ENCODE data around the gene ACAD8.

Gene ACAD8

DNA sequence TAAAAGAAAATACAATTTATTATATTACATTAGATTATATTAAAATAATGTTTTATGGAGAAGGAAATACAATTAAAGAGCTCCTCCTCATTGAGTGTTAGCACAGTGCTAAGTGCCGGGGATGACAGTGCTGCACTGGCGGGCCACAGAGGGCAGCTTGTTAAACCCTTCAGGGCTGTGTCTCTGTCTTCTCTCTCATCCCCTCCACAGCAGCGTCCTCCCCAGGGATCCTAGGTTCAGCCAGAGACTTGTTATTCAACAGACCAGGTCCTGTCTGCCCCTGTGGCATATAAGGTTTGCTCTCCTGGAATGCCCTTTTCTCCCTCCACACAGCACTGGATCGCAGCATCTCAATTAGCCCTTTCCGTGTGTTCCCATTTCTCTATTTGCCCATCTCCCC, 14.4 kb upstream of the ACAD8 start:
- H3K4me3 ChIP-seq (ENCODE audit: low read depth, low read length): no peak overlapping the region
- no peak for DNase-seq (ENCODE audit: low read depth)
- TF ChIP-seq, protein P1, sequence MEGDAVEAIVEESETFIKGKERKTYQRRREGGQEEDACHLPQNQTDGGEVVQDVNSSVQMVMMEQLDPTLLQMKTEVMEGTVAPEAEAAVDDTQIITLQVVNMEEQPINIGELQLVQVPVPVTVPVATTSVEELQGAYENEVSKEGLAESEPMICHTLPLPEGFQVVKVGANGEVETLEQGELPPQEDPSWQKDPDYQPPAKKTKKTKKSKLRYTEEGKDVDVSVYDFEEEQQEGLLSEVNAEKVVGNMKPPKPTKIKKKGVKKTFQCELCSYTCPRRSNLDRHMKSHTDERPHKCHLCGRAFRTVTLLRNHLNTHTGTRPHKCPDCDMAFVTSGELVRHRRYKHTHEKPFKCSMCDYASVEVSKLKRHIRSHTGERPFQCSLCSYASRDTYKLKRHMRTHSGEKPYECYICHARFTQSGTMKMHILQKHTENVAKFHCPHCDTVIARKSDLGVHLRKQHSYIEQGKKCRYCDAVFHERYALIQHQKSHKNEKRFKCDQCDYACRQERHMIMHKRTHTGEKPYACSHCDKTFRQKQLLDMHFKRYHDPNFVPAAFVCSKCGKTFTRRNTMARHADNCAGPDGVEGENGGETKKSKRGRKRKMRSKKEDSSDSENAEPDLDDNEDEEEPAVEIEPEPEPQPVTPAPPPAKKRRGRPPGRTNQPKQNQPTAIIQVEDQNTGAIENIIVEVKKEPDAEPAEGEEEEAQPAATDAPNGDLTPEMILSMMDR (IDR thresholded peaks at IDR 0.05; ENCODE audit: control insufficient read depth, extremely low read depth, insufficient read depth): no peak

DNA sequence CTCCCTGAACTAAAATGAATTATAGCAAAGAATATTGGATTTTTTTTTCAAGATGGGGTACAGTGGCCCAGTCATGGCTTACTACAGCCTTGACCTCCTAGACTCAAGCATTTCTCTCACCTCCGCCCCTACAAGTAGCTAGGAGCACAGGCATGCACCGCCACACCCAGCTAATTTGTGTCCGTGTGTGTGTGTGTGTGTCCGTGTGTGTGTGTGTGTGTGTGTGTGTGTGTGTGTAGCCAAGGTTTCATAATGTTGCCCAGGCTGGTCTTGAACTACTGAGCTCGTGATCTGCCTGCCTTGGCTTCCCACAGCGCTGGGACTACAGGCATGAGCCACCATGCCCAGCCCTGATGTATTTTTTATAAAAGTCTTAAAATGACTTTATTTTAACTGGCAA, 12.8 kb upstream of the ACAD8 start:
- DNase-seq (ENCODE audit: low read depth): no peak
- H3K4me3 ChIP-seq (ENCODE audit: low read depth, low read length): no peak overlapping the region
- TF ChIP-seq, protein P1 (IDR thresholded peaks at IDR 0.05; ENCODE audit: control insufficient read depth, extremely low read depth, insufficient read depth): no peak

DNA sequence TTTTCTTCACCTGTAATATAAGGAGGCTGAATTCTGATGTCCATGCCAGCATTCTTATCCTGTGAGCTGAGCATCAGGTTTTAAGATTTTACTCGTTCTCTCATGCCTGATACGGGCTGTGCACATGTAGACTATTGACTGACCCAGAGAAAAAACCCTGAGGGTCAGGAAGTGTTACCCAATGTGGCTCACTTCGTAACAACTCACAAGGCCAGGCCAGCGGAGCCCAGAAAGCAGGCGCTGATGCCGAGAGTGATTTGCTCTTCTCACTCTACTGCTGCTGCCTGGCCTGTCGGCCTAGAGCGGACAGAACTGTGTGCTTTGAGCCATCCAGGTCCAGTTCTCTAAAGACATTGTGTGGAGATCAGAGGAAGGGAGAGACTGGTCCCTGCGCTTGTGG, 11.0 kb upstream of the ACAD8 start:
- no peak overlapping the region for H3K4me3 ChIP-seq (ENCODE audit: low read depth, low read length)
- TF ChIP-seq, protein P1 (IDR thresholded peaks at IDR 0.05; ENCODE audit: control insufficient read depth, extremely low read depth, insufficient read depth): no peak
- no peak for DNase-seq (ENCODE audit: low read depth)

DNA sequence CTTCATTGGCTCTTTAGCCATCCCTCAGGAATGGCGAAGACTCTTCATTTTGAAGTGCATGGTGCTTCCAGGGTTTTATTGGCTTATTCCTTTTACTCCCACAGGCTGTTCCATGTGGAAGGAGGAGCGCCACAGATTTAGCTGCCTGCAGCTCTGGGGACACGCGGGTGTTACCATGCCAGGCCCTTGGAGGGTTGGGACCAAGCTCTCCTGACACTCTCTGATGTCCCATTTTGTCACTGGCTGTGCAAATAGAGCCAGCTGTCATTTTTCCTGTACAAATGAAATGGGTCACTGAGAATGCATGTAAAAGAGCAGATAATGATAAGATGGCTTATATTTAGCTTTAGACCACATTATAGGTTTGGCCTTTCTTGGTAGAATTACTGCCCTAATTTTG, 9.5 kb upstream of the ACAD8 start:
- no peak overlapping the region for H3K4me3 ChIP-seq (ENCODE audit: low read depth, low read length)
- no peak for DNase-seq (ENCODE audit: low read depth)
- TF ChIP-seq, protein P1 (IDR thresholded peaks at IDR 0.05; ENCODE audit: control insufficient read depth, extremely low read depth, insufficient read depth): no peak

DNA sequence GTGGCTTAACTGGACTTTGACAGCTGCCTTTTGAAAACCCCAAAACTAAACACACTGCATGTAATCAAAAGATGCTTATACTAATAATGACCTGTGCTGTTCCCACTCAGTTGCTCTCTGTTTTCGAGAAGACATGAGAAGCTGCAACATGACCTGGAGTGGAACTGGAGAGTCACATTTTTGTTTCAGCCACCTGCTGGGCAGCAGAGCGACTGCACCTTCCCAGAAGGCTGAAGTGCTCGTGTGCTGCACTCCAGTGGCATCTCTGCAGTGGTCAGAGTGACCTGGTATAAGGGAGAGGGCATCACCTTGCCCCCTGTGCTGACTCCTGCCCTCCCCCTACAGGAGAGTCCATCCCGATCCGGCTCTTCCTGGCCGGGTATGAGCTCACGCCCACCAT, 8.8 kb upstream of the ACAD8 start:
- TF ChIP-seq, protein P1 (IDR thresholded peaks at IDR 0.05; ENCODE audit: control insufficient read depth, extremely low read depth, insufficient read depth): peak; percentile 43
- DNase-seq (ENCODE audit: low read depth): no peak
- no peak overlapping the region for H3K4me3 ChIP-seq (ENCODE audit: low read depth, low read length)

DNA sequence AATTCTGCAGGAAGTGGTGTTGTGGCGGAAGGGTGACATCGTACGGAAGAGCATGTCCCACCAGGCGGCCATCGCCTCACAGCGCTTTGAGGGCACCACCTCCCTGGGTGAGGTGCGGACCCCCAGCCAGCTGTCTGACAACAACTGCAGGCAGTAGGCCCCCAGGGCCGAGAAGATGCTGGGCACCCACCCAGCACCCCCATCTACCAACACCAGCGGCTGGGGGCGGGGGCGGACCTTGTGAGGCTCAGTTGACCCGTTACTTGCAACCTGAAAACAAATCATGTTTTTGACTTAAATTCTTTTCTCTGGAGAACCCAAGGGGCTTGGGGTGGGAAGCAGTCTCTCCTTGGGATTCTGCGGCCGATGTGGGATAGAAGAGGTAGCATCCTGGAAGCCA, 7.9 kb upstream of the ACAD8 start:
- TF ChIP-seq, protein P1 (IDR thresholded peaks at IDR 0.05; ENCODE audit: control insufficient read depth, extremely low read depth, insufficient read depth): no peak
- no peak for DNase-seq (ENCODE audit: low read depth)
- no peak overlapping the region for H3K4me3 ChIP-seq (ENCODE audit: low read depth, low read length)

DNA sequence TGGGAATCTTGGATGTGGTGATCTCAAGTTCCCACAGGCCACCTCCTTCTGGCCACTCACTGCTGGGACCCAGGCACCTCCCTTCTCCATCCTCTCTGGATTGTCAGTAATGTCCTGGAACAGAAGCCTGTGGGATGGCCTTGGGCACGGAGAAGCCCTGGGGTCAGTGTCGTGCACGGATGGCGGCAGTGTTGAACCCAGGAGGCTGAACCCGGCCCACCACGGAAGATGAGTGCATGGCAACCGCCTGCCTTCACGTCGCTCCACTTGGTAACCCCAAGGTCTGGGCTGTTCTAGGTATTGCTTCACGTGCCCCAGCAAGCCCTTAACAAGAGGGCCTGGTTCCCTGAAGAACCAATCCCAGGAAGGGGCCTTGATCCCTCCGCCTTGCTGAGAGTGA, 7.3 kb upstream of the ACAD8 start:
- no peak overlapping the region for H3K4me3 ChIP-seq (ENCODE audit: low read depth, low read length)
- TF ChIP-seq, protein P1 (IDR thresholded peaks at IDR 0.05; ENCODE audit: control insufficient read depth, extremely low read depth, insufficient read depth): no peak
- DNase-seq (ENCODE audit: low read depth): no peak
